ENCODE results near the gene QPRT.
"Not testable (repeated sequence)": the region's sequence is repeated elsewhere in the genome, so short reads cannot be mapped to it uniquely, and the experiment has no call there.

The QPRT gene

GRCh38 chr16:29694384-29695195, 15.6 kb downstream of the QPRT start:
- no peak for DNase-seq (ENCODE audit: low spot score)

DNA sequence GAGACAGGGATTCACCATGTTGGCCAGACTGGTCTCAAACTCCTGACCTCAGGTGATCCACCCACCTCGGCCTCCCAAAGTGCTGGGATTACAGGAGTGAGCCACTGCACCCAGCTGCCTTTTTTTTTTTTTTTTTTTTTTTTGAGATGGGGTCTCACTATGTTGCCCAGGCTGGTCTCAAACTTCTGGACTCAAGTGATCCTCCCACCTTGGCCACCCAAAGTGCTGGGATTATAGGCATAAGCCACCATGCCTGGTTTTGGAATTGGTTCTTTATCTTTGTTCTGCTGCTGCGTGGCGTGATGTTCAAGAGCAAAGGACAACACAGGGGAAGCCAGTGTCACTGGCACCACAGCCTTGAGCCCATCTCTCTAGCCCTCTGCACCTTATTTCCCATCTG, 16.7 kb downstream of the QPRT start:
- not testable (repeated sequence) for DNase-seq (ENCODE audit: low spot score)

DNA sequence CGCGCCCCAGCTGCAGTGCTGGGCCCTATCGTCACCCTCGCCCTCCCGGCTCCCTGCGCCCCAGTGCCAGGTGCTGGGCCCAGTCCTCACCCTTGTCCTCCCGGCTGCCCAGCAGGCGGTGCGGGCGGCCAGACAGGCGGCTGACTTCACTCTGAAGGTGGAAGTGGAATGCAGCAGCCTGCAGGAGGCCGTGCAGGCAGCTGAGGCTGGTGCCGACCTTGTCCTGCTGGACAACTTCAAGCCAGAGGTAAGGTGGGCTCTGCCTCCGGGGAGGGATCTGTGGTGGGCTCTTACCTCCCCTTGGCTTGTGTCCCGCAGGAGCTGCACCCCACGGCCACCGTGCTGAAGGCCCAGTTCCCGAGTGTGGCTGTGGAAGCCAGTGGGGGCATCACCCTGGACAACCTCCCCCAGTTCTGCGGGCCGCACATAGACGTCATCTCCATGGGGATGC, 17.9 kb downstream of the QPRT start:
- no peak for DNase-seq (ENCODE audit: low spot score)

GRCh38 chr16:29697391-29697790, 18.4 kb downstream of the QPRT start:
- no peak for DNase-seq (ENCODE audit: low spot score)

- DNase-seq (ENCODE audit: low spot score), result no peak
Measured at GRCh38 chr16:29698042-29698441, 19.1 kb downstream of the QPRT start.

DNA sequence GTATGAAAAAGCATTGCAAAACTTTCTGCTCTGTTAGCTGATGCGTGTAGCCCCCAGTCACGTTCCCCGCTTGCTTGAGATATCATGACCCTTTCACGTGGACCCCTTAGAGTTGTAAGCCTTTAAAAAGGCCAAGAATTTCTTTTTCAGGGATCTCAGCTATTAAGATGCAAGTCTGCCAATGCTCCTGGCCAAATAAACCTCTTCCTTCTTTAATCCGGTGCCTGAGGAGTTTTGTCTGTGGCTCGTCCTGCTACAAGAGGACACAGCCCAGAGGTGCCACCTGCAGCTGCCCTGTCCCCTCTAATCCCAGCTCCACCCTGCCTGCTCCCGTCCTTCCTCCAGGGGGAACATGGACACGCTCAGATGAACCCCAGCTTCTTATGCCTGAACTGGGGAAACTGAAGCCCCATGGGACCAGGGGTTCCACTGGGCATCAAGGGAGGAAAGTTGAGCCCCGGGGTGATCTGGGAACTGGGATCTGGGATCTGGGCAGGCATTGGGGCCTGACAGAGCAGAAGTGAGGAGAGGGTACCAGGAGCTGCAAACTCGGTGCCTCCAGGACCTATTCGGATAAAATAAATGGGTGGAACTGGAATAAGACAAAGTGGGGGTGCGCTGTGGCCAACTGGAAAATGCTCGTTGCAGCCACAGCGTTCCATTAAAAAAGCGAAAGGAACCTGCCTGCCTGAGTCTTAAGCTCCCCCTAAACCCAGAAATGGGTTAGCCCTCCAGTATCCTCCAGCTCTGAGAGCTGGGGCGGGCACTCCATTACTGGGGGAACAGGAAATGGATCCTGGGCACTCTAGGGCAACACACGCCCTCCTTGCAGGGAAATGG, 19.7 kb downstream of the QPRT start:
- DNase-seq (ENCODE audit: low spot score), result no peak

DNA sequence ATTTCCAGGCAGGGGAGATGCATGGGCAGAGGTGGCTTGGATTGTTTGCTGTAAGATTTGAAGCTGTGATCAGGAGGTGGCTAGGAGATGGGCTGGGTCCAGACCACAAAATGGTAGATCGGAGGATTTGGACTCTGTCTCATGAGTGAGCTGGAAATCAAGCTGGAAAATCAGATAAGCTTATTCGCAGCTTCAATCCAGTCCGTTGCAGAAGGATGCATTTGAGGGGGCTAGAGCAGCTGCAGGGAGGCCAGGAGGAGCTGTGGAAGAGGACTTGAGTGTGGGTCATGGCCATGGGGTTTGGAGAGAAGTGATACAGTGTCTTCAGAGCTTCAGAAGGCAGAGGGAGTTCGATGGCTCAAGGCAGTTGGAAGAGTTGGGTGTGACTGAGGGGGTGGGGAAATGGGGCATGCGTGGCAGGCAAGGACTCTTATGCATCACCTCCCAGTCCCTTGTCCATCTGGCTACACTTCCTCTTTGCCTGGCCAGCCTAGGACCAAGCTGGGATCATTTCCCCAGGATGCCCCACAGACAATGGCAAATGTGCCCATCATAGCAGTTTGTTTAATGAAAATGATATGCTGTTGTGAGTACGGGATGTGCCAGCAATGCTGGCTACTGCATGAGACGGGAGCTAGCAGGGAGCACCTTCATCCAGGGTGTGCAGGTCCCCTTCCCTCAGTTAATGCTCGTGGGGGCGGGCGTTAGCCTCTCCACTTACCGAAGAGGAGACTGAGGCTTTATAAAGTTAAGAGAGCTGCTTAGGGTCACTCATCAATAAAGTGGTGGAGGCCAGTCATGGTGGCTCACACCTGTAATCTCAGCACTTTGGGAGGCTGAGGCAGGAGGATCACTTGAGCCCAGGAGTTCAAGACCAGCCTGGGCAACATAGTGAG, 20.6 kb downstream of the QPRT start:
- DNase-seq (ENCODE audit: low spot score), result no peak

GRCh38 chr16:29700253-29700987, 21.4 kb downstream of the QPRT start:
- peak; percentile 80 for DNase-seq (ENCODE audit: low spot score)

- no peak for DNase-seq (ENCODE audit: low spot score)
Measured at GRCh38 chr16:29701214-29701555, 22.2 kb downstream of the QPRT start.

DNA sequence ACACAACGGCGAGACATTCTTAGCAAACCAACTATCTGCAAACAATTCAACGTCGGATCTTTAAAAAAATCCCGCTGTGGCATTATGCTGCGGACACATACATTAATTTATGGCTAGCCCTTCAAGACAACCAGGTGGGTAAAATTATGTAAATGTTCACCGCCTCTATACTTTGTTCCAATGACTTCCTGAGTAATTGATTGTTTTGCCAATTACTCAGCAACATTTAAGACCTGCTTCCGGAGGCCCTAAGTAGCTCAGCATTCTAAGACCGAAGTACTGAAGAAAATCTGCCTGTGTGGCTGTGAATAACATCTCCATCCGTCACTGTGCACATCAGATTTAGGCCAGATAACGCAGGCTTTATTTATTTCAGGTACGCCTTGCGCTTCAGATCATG, 23.3 kb downstream of the QPRT start:
- DNase-seq (ENCODE audit: low spot score), result peak; percentile 73

GRCh38 chr16:29705030-29705429, 26.1 kb downstream of the QPRT start:
- no peak for DNase-seq (ENCODE audit: low spot score)

DNA sequence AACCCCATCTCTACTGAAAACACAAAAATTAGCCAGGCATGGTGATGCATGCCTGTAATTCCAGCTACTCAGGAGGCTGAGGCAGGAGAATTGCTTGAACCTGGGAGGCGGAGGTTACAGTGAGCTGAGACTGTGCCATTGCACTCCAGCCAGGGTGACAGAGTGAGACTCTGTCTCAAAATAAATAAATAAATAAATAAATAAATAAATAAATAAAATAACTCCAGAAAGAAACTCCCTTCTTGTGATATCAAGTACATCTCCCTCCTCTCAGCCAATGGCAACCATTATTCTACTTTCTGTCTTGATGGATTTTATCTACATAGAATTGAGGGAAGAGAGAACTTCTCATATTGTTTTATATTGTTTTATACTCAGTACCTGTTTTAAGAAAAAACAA, 28.2 kb downstream of the QPRT start:
- not testable (repeated sequence) for DNase-seq (ENCODE audit: low spot score)

- no peak for DNase-seq (ENCODE audit: low spot score)
Measured at GRCh38 chr16:29708917-29709600, 30.1 kb downstream of the QPRT start.

- DNase-seq (ENCODE audit: low spot score), result not testable (repeated sequence)
Measured at GRCh38 chr16:29709657-29710056, 30.7 kb downstream of the QPRT start.

GRCh38 chr16:29710227-29711219, 31.5 kb downstream of the QPRT start:
- DNase-seq (ENCODE audit: low spot score), result peak; percentile 86

DNA sequence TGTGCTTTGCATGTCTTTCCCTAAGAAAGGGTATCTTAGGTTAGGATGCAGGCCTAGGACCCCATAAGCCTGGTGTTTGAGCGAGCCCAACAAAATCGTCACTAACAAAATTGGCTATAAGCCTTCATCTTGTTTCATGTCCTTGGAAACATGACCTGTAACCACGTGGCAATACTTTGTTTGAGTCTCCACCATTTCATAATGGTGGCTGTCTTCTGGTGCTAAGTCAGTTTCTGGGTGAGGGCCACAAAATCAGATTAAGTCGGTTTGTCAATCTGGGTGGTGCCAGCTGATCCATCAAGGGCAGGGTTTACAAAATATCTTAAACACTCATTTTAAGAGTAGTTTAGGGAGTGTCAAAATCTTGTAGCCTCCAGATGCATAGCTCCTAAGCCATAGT, 33.8 kb downstream of the QPRT start:
- no peak for DNase-seq (ENCODE audit: low spot score)

- no peak for DNase-seq (ENCODE audit: low spot score)
Measured at GRCh38 chr16:29714396-29714795, 35.4 kb downstream of the QPRT start.

- DNase-seq (ENCODE audit: low spot score), result no peak
Measured at GRCh38 chr16:29714972-29715371, 36.0 kb downstream of the QPRT start.

DNA sequence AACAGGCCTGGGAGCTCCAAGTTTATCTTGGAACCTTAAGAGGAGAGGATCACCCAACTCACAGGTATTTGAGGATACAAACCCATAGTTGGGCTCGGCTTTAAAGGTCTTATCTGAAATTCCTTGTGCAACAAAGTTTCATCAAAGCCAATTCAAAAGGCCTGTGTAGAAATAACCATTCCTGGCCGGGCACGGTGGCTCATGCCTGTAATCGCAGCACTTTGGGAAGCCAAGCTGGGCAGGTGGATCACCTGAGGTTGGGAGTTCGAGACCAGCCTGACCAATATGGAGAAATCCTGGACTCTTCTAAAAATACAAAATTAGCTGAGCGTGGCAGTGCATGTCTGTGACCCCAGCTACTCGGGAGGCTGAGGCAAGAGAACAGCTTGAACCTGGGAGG, 38.1 kb downstream of the QPRT start:
- DNase-seq (ENCODE audit: low spot score), result no peak

DNA sequence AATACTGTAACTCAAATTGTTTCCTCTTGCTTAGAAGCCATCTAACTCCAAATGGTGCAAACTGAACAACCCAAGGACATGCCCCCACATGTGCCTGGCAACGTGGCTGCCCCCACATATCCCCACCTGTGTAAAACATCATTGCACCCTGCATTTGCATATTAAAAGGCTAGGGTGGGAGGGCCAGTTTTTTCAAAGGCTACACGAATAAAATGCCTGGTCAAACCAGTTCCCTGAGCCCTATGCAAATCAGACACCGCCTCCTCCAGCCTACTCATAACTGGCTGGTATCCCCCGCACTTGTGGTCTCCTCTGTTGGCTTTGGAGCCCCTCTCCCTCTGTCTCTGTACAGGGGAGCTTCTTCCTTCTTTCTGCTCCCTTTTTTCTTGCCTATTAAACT, 40.1 kb downstream of the QPRT start:
- DNase-seq (ENCODE audit: low spot score), result no peak
